ENCODE measurements around the gene HOXD3. TPM values are rescaled to one million over a fixed set of nuclear protein-coding genes. Genes with fewer than 3 reads are reported as not detected.

HOXD3 gene
- total RNA-seq, 4 donors from 2014 or later: 10.5 to 11.7 (median 11.0) TPM

- no peak for DNase-seq (ENCODE audit: low spot score in 2 of 2)
Measured at GRCh38 chr2:176145085-176145969, 11.8 kb upstream of the HOXD3 start.

DNA sequence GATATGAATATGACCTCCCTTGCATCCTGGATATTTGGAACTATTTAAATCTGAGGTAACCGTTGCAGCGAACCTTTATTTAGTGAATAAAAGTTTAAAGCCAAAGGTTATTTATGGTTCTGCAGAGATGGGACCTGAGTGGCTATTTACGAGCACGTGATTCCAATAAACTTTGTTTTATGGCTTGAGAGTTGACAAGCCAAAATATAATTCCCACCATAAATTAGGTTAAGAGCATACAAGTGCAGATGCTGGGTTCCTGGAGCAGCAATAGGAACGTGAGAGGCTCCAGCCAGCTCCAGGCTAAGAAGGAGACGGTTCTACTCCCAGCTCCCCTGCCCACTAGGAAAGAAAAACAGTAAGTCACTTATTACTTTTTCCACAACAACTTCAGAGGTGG is 11.0 kb upstream of the HOXD3 start:
- 74 to 84% methylated on average over 6 of the region's 6 CpGs for WGBS, 2 donors
- no peak for DNase-seq (ENCODE audit: low spot score in 2 of 2)
- Histone ChIP-seq H3K4me1 (peaks cover 0 to under 1% (median 0%) of the 10 kb centered on the region in 4 donors), H3K9me3 (no peaks in the 10 kb centered on the region), H3K27me3 (peaks cover 0 to 52% of the 10 kb centered on the region in 2 donors), H3K36me3 (peaks cover 0 to 26% (median 0%) of the 10 kb centered on the region in 3 donors), H3K27ac (no peak overlapping the region), H3K4me3 (no peak overlapping the region)
- no peak for TF ChIP-seq POLR2A (IDR thresholded peaks at IDR 0.05)
- no peak for TF ChIP-seq EP300 (IDR thresholded peaks at IDR 0.05)
- no peak for TF ChIP-seq CTCF (IDR thresholded peaks at IDR 0.05)

More at GRCh38 chr2:176145085-176145969, 11.8 kb upstream of the HOXD3 start:
- TF ChIP-seq POLR2A (IDR thresholded peaks at IDR 0.05) (no peak), EP300 (IDR thresholded peaks at IDR 0.05) (no peak), CTCF (IDR thresholded peaks at IDR 0.05) (no peak)
- no peak overlapping the region for H3K27ac ChIP-seq
- no peak overlapping the region for H3K4me3 ChIP-seq
- no peaks in the 10 kb centered on the region for H3K9me3 ChIP-seq
- H3K27me3 ChIP-seq: peaks cover 0 to 47% of the 10 kb centered on the region in 2 donors
- H3K36me3 ChIP-seq: peaks cover 0 to 18% (median 0%) of the 10 kb centered on the region in 3 donors
- H3K4me1 ChIP-seq: peaks cover 0 to 8% (median 0%) of the 10 kb centered on the region in 4 donors
- WGBS, 2 donors: 74 to 85% methylated on average over 4 of the region's 4 CpGs

- H3K36me3 ChIP-seq: peaks cover 0 to 29% (median 0%) of the 10 kb centered on the region in 3 donors
- H3K9me3 ChIP-seq: no peaks in the 10 kb centered on the region
- H3K4me3 ChIP-seq: no peak overlapping the region
- no peaks in the 10 kb centered on the region for H3K4me1 ChIP-seq
- no peak overlapping the region for H3K27ac ChIP-seq
- TF ChIP-seq CTCF (IDR thresholded peaks at IDR 0.05) (no peak), POLR2A (IDR thresholded peaks at IDR 0.05) (no peak), EP300 (IDR thresholded peaks at IDR 0.05) (no peak)
- no peak for DNase-seq (ENCODE audit: low spot score in 2 of 2)
- peaks cover 0 to 57% of the 10 kb centered on the region in 2 donors for H3K27me3 ChIP-seq
Measured at GRCh38 chr2:176146645-176147044, 10.5 kb upstream of the HOXD3 start.

GRCh38 chr2:176147210-176147799 is 9.8 kb upstream of the HOXD3 start:
- Histone ChIP-seq H3K36me3 (peaks cover 0 to 32% (median 0%) of the 10 kb centered on the region in 3 donors), H3K4me3 (no peak overlapping the region), H3K9me3 (no peaks in the 10 kb centered on the region), H3K4me1 (no peaks in the 10 kb centered on the region), H3K27me3 (peaks cover 0 to 64% of the 10 kb centered on the region in 2 donors), H3K27ac (no peak overlapping the region)
- TF ChIP-seq CTCF (IDR thresholded peaks at IDR 0.05) (no peak), EP300 (IDR thresholded peaks at IDR 0.05) (no peak), POLR2A (IDR thresholded peaks at IDR 0.05) (no peak)
- no peak for DNase-seq (ENCODE audit: low spot score in 2 of 2)
- 74 to 81% methylated on average over 30 to 32 of the region's 32 CpGs for WGBS, 2 donors
